DMS114 treated with DMSO at 0.1 percent for 48 hours (cell line): Measurements from ENCODE around the gene F2RL3.
"Not testable (repeated sequence)": the region's sequence is repeated elsewhere in the genome, so short reads cannot be mapped to it uniquely, and the experiment has no call there.

Experiments
- DNase-seq: peaks from one replicate; lab custom pipeline; 2025; ENCODE audit not compliant: unreplicated experiment; lab: John Stamatoyannopoulos, UW

The F2RL3 gene

DNA sequence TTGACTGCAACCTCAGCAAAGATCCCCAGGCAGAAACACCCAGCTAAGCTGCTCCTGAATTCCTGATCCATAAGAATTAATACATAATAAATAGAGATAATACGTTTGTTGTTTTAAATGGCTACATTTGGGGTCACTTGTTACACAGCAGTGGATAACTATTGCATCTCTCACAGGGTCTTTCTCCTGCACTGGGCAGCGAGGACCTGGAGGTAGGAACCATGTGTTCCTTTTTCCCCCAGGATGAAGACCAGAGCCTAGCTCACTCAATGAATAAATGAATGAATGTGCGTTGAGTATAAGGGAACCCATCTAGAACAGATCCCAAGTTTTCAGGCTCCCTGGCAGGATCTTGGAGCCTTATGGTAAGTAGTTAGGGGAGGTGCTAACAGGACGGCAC, 30.7 kb downstream of the F2RL3 start:
- no peak for DNase-seq

DNA sequence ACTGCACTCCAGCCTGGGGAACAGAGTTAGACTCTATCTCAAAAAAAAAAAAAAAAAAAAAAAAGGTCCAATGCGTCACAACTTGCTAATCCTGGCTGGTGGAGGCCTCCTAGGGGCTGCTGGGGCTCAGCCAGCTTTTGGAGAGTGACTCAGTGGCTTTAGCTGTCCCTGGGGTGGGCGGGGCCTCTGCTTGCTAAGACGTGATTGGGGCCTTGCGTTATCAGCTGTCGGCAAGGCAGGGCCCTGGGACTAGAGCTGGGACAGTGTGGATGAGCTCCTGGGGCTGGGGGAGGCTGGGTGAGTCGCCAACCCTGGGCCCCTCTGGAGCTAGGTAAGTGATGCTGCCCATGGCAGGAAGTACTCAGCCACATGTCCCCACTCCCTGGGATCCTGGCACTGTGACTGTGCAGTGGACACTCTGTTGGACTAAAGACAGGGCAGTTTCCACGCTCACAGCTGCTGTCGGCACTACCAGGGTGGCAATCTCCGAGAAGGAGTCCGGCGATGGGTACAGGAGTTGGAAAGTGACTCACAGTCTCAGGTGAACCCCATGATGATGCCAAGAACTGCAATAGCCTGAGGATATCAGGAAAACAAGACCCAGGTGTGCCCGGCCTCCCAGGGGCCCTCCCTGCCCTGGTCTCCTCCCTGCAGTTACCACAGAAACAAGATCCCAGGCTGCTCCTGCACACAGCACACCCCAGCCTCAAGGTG, 32.2 kb downstream of the F2RL3 start:
- no peak for DNase-seq

DNA sequence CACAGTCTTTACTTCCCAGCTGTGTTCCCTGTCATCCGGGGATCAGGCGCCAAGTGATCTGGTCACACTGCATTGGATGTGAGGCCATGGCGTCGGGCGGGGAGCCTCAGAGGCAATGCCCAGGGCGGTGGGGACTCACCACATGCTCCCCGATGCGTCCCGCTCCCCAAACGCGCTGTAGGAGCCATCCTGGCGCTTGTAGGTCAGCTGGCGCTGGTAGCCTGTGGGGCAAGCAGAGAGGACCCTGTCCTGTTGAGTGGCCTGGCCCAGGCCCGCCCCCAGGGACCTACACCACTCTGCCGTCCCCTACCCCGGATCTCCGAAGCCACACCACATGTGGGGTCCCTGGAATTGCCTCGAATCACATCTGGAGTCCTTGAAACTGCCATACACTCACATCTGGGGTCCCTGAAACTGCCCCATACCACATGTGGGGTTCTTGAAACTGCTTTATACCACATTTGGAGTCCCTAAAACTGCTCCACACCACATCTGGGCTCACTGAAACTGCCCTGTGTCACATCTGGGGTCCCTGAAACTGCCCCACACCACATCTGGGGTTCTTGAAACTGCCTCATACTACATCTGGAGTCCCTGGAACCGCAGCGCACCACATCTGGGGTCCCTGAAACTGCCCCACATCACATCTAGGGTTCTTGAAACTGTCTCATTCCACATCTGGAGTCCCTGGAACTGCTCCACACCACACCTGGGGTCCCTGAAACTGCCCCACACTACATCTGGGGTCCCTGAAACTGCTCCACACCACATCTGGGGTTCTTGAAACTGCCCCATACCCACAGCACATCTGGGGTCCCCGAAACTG, 33.2 kb downstream of the F2RL3 start:
- DNase-seq, result no peak

DNA sequence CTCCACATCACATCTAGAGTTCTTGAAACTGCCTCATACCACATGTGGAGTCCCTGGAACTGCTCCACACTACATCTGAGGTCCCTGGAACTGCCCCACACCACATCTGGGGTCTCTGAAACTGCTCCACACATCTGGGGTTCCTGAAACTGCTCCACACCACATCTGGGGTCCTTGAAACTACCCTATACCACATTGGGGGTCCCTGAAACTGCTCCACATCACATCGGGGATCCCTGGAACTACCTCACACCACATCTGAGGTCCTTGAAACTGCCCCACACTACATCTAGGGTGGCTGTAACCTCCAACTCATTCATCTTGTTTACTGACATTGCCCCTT, 33.8 kb downstream of the F2RL3 start:
- no peak for DNase-seq

DNA sequence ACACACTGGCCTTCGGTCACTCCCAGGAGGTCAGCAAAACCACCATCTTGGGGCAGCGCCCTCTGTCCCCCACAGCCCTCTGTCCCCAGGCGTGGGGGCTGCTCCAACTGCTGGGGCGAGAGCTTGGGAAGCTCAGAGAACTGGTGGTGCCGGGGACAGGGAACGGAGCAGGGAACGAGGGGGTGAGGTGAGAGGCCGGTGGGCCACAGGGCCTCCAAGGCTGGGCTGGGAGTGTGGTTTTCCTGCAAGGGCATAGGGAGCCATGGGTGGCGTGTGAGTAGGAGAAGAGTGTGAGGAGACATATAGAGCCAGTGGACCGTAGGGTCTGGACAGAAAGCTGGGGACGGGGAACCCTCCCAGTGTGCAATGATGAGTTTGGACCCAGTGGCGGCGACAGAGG, 34.1 kb downstream of the F2RL3 start:
- no peak for DNase-seq

DNA sequence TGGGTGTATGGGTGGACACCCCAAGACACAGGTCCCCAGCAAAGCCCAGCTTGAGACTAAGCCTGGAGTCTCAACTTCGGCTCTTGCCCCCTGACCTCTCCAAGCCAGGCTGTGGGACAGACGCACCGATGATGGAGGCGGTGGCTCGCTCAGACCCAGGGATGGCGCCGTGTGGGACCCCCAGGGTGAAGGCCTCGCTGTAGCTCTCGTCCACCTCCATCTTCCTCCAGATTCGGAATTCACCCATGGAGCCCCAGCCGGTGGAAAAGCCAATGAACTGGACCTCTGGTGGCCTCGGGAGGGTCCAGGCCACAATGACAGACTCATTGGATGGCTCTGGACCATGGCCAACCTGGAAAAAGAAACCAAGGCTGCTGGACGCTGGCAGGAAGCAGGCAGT, 39.1 kb downstream of the F2RL3 start:
- DNase-seq, result no peak

DNA sequence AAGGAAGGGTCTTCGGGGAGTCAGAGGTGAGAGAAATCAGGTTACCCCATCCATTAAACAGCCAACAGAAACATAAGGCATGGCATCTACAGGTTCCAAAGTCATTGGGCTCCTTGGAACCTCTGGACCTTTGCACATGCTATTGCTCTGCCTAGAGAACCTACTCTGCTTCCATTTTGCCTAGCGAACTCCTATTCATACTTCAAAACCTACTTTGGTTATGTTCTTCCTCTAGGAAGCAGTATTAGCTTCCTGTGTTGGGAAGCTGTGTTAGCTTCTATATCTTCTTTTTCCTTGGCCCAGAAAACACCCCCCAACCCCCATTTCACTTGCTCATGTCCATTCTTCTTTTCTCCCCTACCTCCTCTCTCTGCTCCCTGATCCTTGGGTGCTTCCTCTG, 39.6 kb downstream of the F2RL3 start:
- DNase-seq, result no peak

DNA sequence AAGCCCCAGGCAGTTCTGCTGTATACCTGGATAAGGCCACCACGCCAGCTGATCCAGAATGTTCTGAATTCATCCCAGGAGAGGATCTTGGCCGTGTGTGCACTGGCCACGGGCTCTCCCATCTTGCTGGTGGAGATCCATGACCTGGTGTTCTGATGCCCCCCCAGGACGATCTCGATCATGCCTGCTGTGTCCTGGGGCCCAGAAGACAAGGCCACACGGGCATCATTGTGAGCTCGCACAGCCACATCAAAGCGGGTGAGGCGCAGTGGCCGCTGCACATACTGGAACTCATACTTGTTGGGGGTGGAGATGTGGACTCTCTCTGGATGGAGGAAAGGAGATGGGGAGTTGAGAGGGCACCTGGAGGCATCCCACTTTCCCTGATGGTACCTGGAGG, 40.1 kb downstream of the F2RL3 start:
- DNase-seq, result no peak

DNA sequence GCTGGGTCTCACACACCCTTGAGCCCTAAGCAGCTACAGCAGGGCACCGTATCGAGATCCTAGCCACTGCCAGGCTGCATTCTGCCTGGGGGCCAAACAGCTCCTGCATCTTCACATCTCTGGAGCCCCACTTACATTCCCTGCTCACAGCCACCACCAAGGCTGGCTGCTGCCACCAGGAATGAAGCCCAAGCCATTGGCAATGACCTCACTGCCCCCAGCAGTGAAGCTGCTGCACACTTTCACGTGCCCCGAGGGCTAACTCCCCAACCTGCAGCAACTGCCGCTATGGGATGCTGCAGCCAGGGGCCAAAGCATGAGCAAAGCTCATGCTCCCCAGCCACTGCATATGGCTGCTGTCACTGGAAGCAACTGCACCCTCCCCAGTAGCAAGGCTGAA, 42.0 kb downstream of the F2RL3 start:
- no peak for DNase-seq

DNA sequence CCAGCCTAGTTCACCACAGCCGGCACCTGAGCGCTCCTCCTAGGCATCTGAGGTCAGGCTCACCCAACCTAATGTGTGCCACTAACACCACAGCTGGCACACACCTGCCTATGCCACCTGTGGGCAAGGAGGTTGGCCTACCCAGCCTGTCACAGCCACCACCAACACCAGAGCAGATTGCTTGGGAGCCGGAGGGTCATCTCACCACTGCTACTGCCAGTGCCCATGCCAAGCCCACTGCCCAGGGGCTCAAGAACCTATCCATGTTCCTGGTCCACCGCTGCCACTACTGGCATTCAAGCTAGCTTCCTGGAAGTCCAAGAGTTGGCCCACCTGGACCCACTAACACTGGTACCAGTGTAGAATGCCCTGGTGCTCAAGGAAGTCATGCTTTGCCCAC, 42.5 kb downstream of the F2RL3 start:
- no peak for DNase-seq

DNA sequence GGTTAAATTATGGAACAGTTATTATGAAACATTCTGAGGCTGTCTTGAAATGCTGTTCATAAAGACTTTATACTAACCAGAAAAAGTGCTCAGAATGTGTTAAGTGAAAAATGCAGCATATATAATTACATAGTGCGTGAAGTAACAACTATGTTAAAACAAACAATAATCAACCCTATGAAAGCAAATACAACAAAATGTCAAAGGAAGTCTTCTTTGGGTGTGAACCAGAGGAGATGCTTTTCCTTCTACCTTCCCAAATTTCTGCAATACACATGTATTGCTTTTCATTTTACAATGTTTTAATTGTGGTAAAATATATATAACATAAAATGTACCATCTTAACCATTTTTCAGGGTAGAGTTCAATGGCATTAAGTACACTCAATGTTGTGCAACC, 45.7 kb downstream of the F2RL3 start:
- DNase-seq, result no peak

DNA sequence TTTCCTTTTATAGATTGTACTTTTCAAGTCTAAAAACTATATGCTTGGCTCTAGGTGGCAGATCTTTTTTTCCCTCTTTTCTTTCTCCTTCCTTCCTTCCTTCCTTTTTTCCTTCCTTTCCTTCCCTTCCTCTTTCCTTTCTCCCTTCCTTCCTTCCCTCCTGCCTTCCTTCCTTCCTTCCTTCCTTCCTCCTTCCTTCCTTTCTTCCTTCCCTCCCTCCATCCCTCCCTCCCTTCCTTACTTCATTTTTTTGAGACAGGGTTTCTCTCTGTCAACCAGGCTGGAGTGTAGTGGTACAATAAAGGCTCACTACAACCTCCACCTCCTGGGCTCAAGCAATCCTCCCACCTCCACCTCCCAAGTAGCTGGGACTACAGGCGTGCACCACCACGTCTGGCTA, 48.1 kb downstream of the F2RL3 start:
- DNase-seq, result no peak

DNA sequence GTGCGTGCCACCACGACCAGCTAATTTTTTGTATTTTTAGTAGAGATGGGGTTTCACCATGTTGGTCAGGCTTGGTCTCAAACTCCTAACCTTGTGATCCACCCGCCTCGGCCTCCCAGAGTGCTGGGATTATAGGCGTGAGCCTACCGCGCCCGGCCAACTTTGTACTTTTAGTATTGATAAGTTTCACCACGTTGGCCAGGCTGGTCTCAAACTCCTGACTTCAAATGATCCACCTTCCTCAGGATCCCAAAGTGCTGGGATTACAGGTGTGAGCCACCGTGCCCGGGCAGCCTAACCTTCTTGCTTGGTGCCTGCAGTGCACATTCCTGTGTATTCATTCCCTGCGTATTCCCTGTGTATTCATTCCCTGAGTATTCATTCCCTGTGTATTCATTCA, 49.0 kb downstream of the F2RL3 start:
- not testable (repeated sequence) for DNase-seq

DNA sequence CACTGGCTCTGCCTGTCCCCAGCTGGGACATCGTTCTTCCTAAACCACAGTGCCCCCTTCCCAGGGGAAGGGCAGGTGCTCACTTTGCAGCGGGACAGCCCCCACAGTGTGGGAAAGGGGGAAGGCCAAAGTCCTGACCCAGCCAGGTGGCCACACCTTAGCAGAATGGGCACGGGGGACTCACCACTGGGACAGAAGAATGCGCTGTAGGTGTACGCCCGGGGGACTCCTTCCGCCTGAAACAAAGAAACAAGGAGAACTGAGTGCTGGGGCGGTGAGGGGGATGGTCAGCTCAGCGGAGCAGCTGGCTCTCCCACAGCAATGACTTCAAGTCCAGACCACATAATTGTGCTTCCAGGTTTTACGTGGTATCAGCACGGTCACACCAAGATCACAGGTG, 49.4 kb downstream of the F2RL3 start:
- no peak for DNase-seq

DNA sequence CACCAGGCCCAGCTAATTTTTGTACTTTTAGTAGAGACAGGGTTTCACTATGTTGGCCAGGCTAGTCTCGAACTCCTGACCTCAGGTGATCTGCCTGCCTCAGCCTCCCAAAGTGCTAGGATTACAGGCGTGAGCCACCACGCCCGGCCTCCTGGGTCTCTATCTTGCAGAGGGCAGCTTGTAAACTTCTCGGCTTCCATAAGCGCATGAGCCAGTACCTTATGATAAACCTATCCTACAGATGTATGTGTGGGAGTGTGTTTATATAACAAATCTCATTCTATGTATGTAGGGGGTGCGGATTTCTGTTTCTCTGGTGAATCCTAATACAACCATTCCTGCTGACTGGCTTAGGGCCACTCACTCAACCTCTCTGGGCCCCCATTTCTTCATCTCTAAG, 51.3 kb downstream of the F2RL3 start:
- not testable (repeated sequence) for DNase-seq

DNA sequence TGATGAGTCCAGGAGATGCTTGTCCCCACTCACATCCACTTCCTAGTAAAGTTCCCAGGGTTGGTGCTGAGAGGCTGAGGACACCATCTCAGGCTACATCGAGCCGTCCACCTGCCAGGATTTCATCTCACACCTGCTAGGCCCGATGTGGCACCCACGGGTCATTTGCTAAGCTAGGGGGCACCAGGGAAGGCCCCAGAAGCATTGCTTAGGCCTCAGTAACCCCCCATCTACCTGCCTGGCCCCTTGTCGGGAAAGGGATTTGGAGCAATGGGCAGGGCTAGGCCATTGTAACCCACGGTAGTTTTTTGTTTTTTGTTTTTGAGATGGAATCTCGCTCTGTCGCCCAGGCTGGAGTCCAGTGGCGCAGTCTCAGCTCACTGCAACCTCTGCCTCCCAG, 51.8 kb downstream of the F2RL3 start:
- DNase-seq, result no peak
